Keratinocyte (primary cell): ENCODE data around the gene COL4A6. TPM values are rescaled to one million over a fixed set of nuclear protein-coding genes. Genes with fewer than 3 reads are reported as not detected.

ENCODE experiments used
- DNase-seq: peaks from one replicate; pipeline ENCODE4 v3.0.0-alpha.2; 2011; ENCODE audit warnings: low read depth, missing footprints, low spot score
- FAIRE-seq: peaks from 2 replicates; lab custom pipeline; 2011; peaks lifted over from hg19 to GRCh38; lab: Jason Lieb, UNC
- H2AFZ ChIP-seq: 2 replicates; pipeline ENCODE4 v1.6.0; 2012; ENCODE audit warnings: low read length, control low read depth, inconsistent platforms; ENCODE audit not compliant: control insufficient read depth
- H3K27ac ChIP-seq: 2 replicates; pipeline ENCODE4 v1.5.1; 2011; ENCODE audit warnings: low read length; ENCODE audit not compliant: control insufficient read depth, insufficient read depth
- H3K27me3 ChIP-seq: 3 replicates; pipeline ENCODE4 v1.6.0; 2011; ENCODE audit warnings: low read length; ENCODE audit not compliant: control insufficient read depth, insufficient read depth; ENCODE audit errors: extremely low read depth
- H3K36me3 ChIP-seq, 2 experiments: 2 replicates in 1 of 2; 3 replicates in 1 of 2; pipeline ENCODE4 v1.5.1; 2011; ENCODE audit warnings: low read length in 2 of 2, mild to moderate bottlenecking in 1 of 2; ENCODE audit not compliant: control insufficient read depth in 2 of 2, insufficient read depth in 2 of 2; ENCODE audit errors: extremely low read depth in 1 of 2
- H3K4me1 ChIP-seq: 3 replicates; pipeline ENCODE4 v1.5.1; 2011; ENCODE audit warnings: low read length; ENCODE audit not compliant: control insufficient read depth, insufficient read depth; ENCODE audit errors: extremely low read depth
- H3K4me2 ChIP-seq: 3 replicates; pipeline ENCODE4 v1.6.0; 2011; ENCODE audit warnings: low read depth, low read length; ENCODE audit not compliant: control insufficient read depth, insufficient read depth; ENCODE audit errors: extremely low read depth
- H3K4me3 ChIP-seq, 3 experiments: fragments of 200-600 bp in 1 of 3; sonication (generic) in 1 of 3; 2 replicates in 2 of 3; 3 replicates in 1 of 3; pipeline ENCODE4 v1.5.1; 2011 to 2016; ENCODE audit warnings: low read length in 3 of 3, mild to moderate bottlenecking in 3 of 3, control low read depth in 2 of 3, inconsistent platforms in 1 of 3, low read depth in 1 of 3, mixed read lengths in 1 of 3, mixed run types in 1 of 3, moderate library complexity in 1 of 3; ENCODE audit not compliant: control insufficient read depth in 2 of 3, insufficient read depth in 2 of 3; ENCODE audit errors: extremely low read depth in 1 of 3
- H3K79me2 ChIP-seq: 2 replicates; pipeline ENCODE4 v1.6.0; 2012; ENCODE audit warnings: low read length; ENCODE audit not compliant: control insufficient read depth, insufficient read depth
- H3K9ac ChIP-seq: 3 replicates; pipeline ENCODE4 v1.6.0; 2011; ENCODE audit warnings: low read length; ENCODE audit not compliant: control insufficient read depth, insufficient read depth; ENCODE audit errors: extremely low read depth
- H3K9me1 ChIP-seq: 3 replicates; pipeline ENCODE4 v1.6.0; 2011; ENCODE audit warnings: low read length; ENCODE audit not compliant: control insufficient read depth, insufficient read depth; ENCODE audit errors: extremely low read depth
- H3K9me3 ChIP-seq: 2 replicates; pipeline ENCODE4 v1.5.1; 2012; ENCODE audit warnings: low read depth, low read length; ENCODE audit not compliant: control insufficient read depth
- H4K20me1 ChIP-seq: 3 replicates; pipeline ENCODE4 v1.6.0; 2011; ENCODE audit warnings: low read length; ENCODE audit not compliant: control insufficient read depth, insufficient read depth; ENCODE audit errors: extremely low read depth
- CTCF ChIP-seq, 3 experiments: IDR thresholded peaks in 1 of 3; conservative IDR thresholded peaks in 1 of 3; optimal IDR thresholded peaks in 1 of 3; 2 replicates in 2 of 3; 3 replicates in 1 of 3; pipeline versions ENCODE3 to v1.5.1; 2011; ENCODE audit warnings: low read length in 3 of 3, mild to moderate bottlenecking in 3 of 3, moderate library complexity in 2 of 3, control low read depth in 1 of 3, inconsistent platforms in 1 of 3; ENCODE audit not compliant: insufficient read depth in 2 of 3; ENCODE audit errors: extremely low read depth in 1 of 3
- EZH2 ChIP-seq: IDR thresholded peaks from one replicate; pipeline ENCODE4 v1.6.1; 2012; ENCODE audit warnings: inconsistent platforms, mild to moderate bottlenecking, low read length, moderate library complexity
- dilution Hi-C: fragments of 300-500 bp; cut with MboI; formaldehyde crosslinking; loops from one replicate; pipeline ENCODE4 v1.7.0; 2020; ENCODE audit warnings: low sequenced_read_pairs; ENCODE audit not compliant: extremely low pct_ligation_motif_present
- polyA plus RNA-seq, 5 experiments: library from polyadenylated mRNA; depleted of rRNA in 3 of 5; stranded (reverse) in 3 of 5; stranded (forward) in 1 of 5; unstranded in 1 of 5; fragments of >200 nt; gene quantifications; 1 replicate in 1 of 5; 2 replicates in 3 of 5; 3 replicates in 1 of 5; pipeline versions ENCODE4 v1.2.1 to v1.2.3, GENCODE V29; 2011 to 2012; ENCODE audit warnings: missing spikeins in 2 of 5, low read depth in 1 of 5, low replicate concordance in 1 of 5

Gene COL4A6
- polyA plus RNA-seq, 1 donor (not counting 4 experiments of a cell fraction or from before 2014, with no cell fraction given), result 18.8 TPM

- no peak overlapping the region for H2AFZ ChIP-seq
- H3K9me3 ChIP-seq, result no peaks in the 10 kb centered on the region
- dilution Hi-C loops, result no loop called here
- TF ChIP-seq CTCF (optimal IDR thresholded peaks at IDR 0.05 in 1 of 3, IDR thresholded peaks at IDR 0.05 in 1 of 3, conservative IDR thresholded peaks at IDR 0.05 in 1 of 3; ENCODE audit: extremely low read depth in 1 of 3, insufficient read depth in 2 of 3, low read length in 3 of 3) (no peak), EZH2 (no peak)
- DNase-seq (no peak), FAIRE-seq (peak; percentile 71)
- H3K4me2 ChIP-seq, result peak overlapping the region; percentile 10
- peak overlapping the region; percentile 69 for H3K27ac ChIP-seq
- peaks cover 44% of the 10 kb centered on the region for H3K4me1 ChIP-seq
- H3K36me3 ChIP-seq, result no peaks in the 10 kb centered on the region
- H4K20me1 ChIP-seq, result no peaks in the 10 kb centered on the region
- no peak overlapping the region for H3K9ac ChIP-seq
- H3K79me2 ChIP-seq, result no peaks in the 10 kb centered on the region
- H3K27me3 ChIP-seq, result no peaks in the 10 kb centered on the region
- H3K9me1 ChIP-seq, result no peaks in the 10 kb centered on the region
- H3K4me3 ChIP-seq, result no peak overlapping the region
These were observed 125.3 kb downstream of the COL4A6 start for GRCh38 chrX:108312957-108313356.

- Histone ChIP-seq H3K9ac (no peak overlapping the region), H3K9me1 (no peaks in the 10 kb centered on the region), H4K20me1 (no peaks in the 10 kb centered on the region), H3K36me3 (no peaks in the 10 kb centered on the region), H3K9me3 (no peaks in the 10 kb centered on the region), H2AFZ (no peak overlapping the region), H3K79me2 (no peaks in the 10 kb centered on the region), H3K4me1 (peaks cover 41% of the 10 kb centered on the region), H3K27me3 (no peaks in the 10 kb centered on the region), H3K27ac (peak overlapping the region; percentile 69), H3K4me2 (peak overlapping the region; percentile 29), H3K4me3 (no peak overlapping the region)
- TF ChIP-seq EZH2 (no peak), CTCF (optimal IDR thresholded peaks at IDR 0.05 in 1 of 3, IDR thresholded peaks at IDR 0.05 in 1 of 3, conservative IDR thresholded peaks at IDR 0.05 in 1 of 3; ENCODE audit: extremely low read depth in 1 of 3, insufficient read depth in 2 of 3, low read length in 3 of 3) (no peak)
- DNase-seq (no peak), FAIRE-seq (peak; percentile 34)
- dilution Hi-C loops, result no loop called here
These were observed 126.2 kb downstream of the COL4A6 start for GRCh38 chrX:108312011-108312410.
